IPS DF 6.9 (cell line): ENCODE results near the gene ZNF683.

Source experiments
- DNase-seq: peaks from one replicate; pipeline ENCODE4 v3.0.0-alpha.2; 2013; ENCODE audit warnings: low read depth, low spot score
- H3K27ac ChIP-seq: one replicate; pipeline ENCODE4 v1.5.1; 2013; ENCODE audit warnings: low read length, control low read depth
- H3K27me3 ChIP-seq: 2 replicates; pipeline ENCODE4 v1.6.1; 2013; ENCODE audit warnings: mild to moderate bottlenecking, low read length; ENCODE audit not compliant: control insufficient read depth, insufficient read depth
- H3K36me3 ChIP-seq: 2 replicates; pipeline ENCODE4 v1.6.1; 2013; ENCODE audit warnings: low read length; ENCODE audit not compliant: control insufficient read depth, insufficient read depth
- H3K4me1 ChIP-seq: 2 replicates; pipeline ENCODE4 v1.6.1; 2013; ENCODE audit warnings: low read length; ENCODE audit not compliant: control insufficient read depth, insufficient read depth
- H3K4me3 ChIP-seq: 2 replicates; pipeline ENCODE4 v1.5.1; 2013; ENCODE audit warnings: mild to moderate bottlenecking, low read length
- H3K9me3 ChIP-seq: 2 replicates; pipeline ENCODE4 v1.6.1; 2013; ENCODE audit warnings: low read length, inconsistent platforms; ENCODE audit not compliant: control insufficient read depth, insufficient read depth
- WGBS: extraction: QIAGEN DNeasy Blood & Tissue Kit; methylation state at CpG from one replicate; pipeline ENCODE4 v1.1.7; 2013; ENCODE audit warnings: mixed read lengths, missing lambda C conversion rate; ENCODE audit not compliant: insufficient read length, insufficient coverage; 5-methylcytosine and 5-hydroxymethylcytosine counted together

Gene ZNF683

GRCh38 chr1:26408604-26409003 lies 36.1 kb upstream of the ZNF683 start:
- H3K36me3 ChIP-seq = peaks cover 12% of the 10 kb centered on the region; the same call in 1 of the 2 replicates
- peak; percentile 54 for DNase-seq
- no peak overlapping the region; the same call in 1 of the 2 replicates for H3K4me3 ChIP-seq
- no peaks in the 10 kb centered on the region for H3K9me3 ChIP-seq
- H3K27ac ChIP-seq = no peak overlapping the region
- peaks cover 1% of the 10 kb centered on the region; the same call in 1 of the 2 replicates for H3K4me1 ChIP-seq
- WGBS = no CpG with 5 or more reads among the region's 12 CpGs
- no peaks in the 10 kb centered on the region for H3K27me3 ChIP-seq

GRCh38 chr1:26405281-26405915 lies 32.8 kb upstream of the ZNF683 start:
- H3K9me3 ChIP-seq = no peaks in the 10 kb centered on the region
- H3K36me3 ChIP-seq = no peaks in the 10 kb centered on the region
- no peaks in the 10 kb centered on the region; the same call in 1 of the 2 replicates for H3K4me1 ChIP-seq
- no peaks in the 10 kb centered on the region for H3K27me3 ChIP-seq
- no CpG with 5 or more reads among the region's 7 CpGs for WGBS
- DNase-seq = no peak
- no peak overlapping the region for H3K27ac ChIP-seq
- H3K4me3 ChIP-seq = no peak overlapping the region

GRCh38 chr1:26404641-26405040 lies 32.1 kb upstream of the ZNF683 start:
- WGBS = no CpG with 5 or more reads among the region's 2 CpGs
- Histone ChIP-seq H3K4me3 (no peak overlapping the region), H3K9me3 (no peaks in the 10 kb centered on the region), H3K27me3 (no peaks in the 10 kb centered on the region), H3K27ac (no peak overlapping the region), H3K36me3 (no peaks in the 10 kb centered on the region), H3K4me1 (no peaks in the 10 kb centered on the region; the same call in 1 of the 2 replicates)
- no peak for DNase-seq

- Histone ChIP-seq H3K27ac (no peak overlapping the region), H3K9me3 (no peaks in the 10 kb centered on the region), H3K4me3 (no peak overlapping the region), H3K4me1 (no peaks in the 10 kb centered on the region), H3K36me3 (no peaks in the 10 kb centered on the region), H3K27me3 (no peaks in the 10 kb centered on the region)
- no CpG with 5 or more reads among the region's 4 CpGs for WGBS
- DNase-seq = no peak
These were observed 31.1 kb upstream of the ZNF683 start for GRCh38 chr1:26403656-26404055.

- no CpG with 5 or more reads among the region's 3 CpGs for WGBS
- H3K27ac ChIP-seq = no peak overlapping the region
- no peaks in the 10 kb centered on the region for H3K36me3 ChIP-seq
- no peaks in the 10 kb centered on the region for H3K27me3 ChIP-seq
- H3K4me3 ChIP-seq = no peak overlapping the region
- no peaks in the 10 kb centered on the region for H3K9me3 ChIP-seq
- no peak for DNase-seq
- no peaks in the 10 kb centered on the region for H3K4me1 ChIP-seq
These were observed 29.3 kb upstream of the ZNF683 start for GRCh38 chr1:26401891-26402290.

- Histone ChIP-seq H3K27me3 (no peaks in the 10 kb centered on the region), H3K36me3 (no peaks in the 10 kb centered on the region), H3K4me3 (no peak overlapping the region), H3K27ac (no peak overlapping the region), H3K4me1 (no peaks in the 10 kb centered on the region), H3K9me3 (no peaks in the 10 kb centered on the region)
- no CpG with 5 or more reads among the region's 3 CpGs for WGBS
- DNase-seq = no peak
These were observed 26.5 kb upstream of the ZNF683 start for GRCh38 chr1:26399034-26399433.

- H3K4me1 ChIP-seq = peaks cover 4% of the 10 kb centered on the region
- no peaks in the 10 kb centered on the region for H3K27me3 ChIP-seq
- no CpG with 5 or more reads among the region's 8 CpGs for WGBS
- no peak for DNase-seq
- H3K4me3 ChIP-seq = no peak overlapping the region
- no peak overlapping the region for H3K27ac ChIP-seq
- no peaks in the 10 kb centered on the region for H3K36me3 ChIP-seq
- H3K9me3 ChIP-seq = no peaks in the 10 kb centered on the region
These were observed 23.2 kb upstream of the ZNF683 start for GRCh38 chr1:26395754-26396153.

- no peak overlapping the region for H3K27ac ChIP-seq
- DNase-seq = peak; percentile 50
- no peaks in the 10 kb centered on the region for H3K27me3 ChIP-seq
- peaks cover 4% of the 10 kb centered on the region for H3K4me1 ChIP-seq
- H3K9me3 ChIP-seq = no peaks in the 10 kb centered on the region
- no peak overlapping the region for H3K4me3 ChIP-seq
- no peaks in the 10 kb centered on the region for H3K36me3 ChIP-seq
- WGBS = no CpG with 5 or more reads among the region's 3 CpGs
These were observed 18.9 kb upstream of the ZNF683 start for GRCh38 chr1:26391450-26391849.

GRCh38 chr1:26389604-26390247 lies 17.2 kb upstream of the ZNF683 start:
- Histone ChIP-seq H3K4me1 (peaks cover 5% of the 10 kb centered on the region), H3K36me3 (no peaks in the 10 kb centered on the region), H3K4me3 (no peak overlapping the region), H3K9me3 (no peaks in the 10 kb centered on the region), H3K27ac (no peak overlapping the region), H3K27me3 (no peaks in the 10 kb centered on the region)
- WGBS = no CpG with 5 or more reads among the region's 4 CpGs
- no peak for DNase-seq

GRCh38 chr1:26388791-26389445 lies 16.4 kb upstream of the ZNF683 start:
- no peaks in the 10 kb centered on the region for H3K36me3 ChIP-seq
- DNase-seq = no peak
- no peaks in the 10 kb centered on the region for H3K27me3 ChIP-seq
- WGBS = no CpG with 5 or more reads among the region's 7 CpGs
- no peak overlapping the region for H3K4me3 ChIP-seq
- no peak overlapping the region for H3K27ac ChIP-seq
- peaks cover 5% of the 10 kb centered on the region for H3K4me1 ChIP-seq
- H3K9me3 ChIP-seq = no peaks in the 10 kb centered on the region
